ENCODE measurements around the gene UBTD2. TPM values are rescaled to one million over a fixed set of nuclear protein-coding genes. Genes with fewer than 3 reads are reported as not detected.
"Not testable (repeated sequence)": the region's sequence is repeated elsewhere in the genome, so short reads cannot be mapped to it uniquely, and the experiment has no call there.

UBTD2 gene
- polyA plus RNA-seq, 1 donor = 49.8 TPM

- no peak for DNase-seq (ENCODE audit: low read depth)
Observed at GRCh38 chr5:172293054-172293744, 9.6 kb upstream of the UBTD2 start.

GRCh38 chr5:172291837-172292236 lies 8.3 kb upstream of the UBTD2 start:
- not testable (repeated sequence) for DNase-seq (ENCODE audit: low read depth)

GRCh38 chr5:172288465-172288864 lies 4.9 kb upstream of the UBTD2 start:
- DNase-seq (ENCODE audit: low read depth) = no peak

- DNase-seq (ENCODE audit: low read depth) = not testable (repeated sequence)
Observed at GRCh38 chr5:172287140-172287539, 3.6 kb upstream of the UBTD2 start.

- DNase-seq (ENCODE audit: low read depth) = no peak
Observed at GRCh38 chr5:172285226-172286143, 1.9 kb upstream of the UBTD2 start.

- no peak for DNase-seq (ENCODE audit: low read depth)
Observed at GRCh38 chr5:172284611-172284980, 1.0 kb upstream of the UBTD2 start.

- DNase-seq (ENCODE audit: low read depth) = no peak
Observed at GRCh38 chr5:172283862-172284610, 472 bp upstream of the UBTD2 start.

- DNase-seq (ENCODE audit: low read depth) = no peak
Observed at GRCh38 chr5:172282272-172283019, 1.1 kb downstream of the UBTD2 start.

- no peak for DNase-seq (ENCODE audit: low read depth)
Observed at GRCh38 chr5:172281346-172281745, 2.2 kb downstream of the UBTD2 start.

GRCh38 chr5:172280929-172281328 lies 2.6 kb downstream of the UBTD2 start:
- DNase-seq (ENCODE audit: low read depth) = no peak

- no peak for DNase-seq (ENCODE audit: low read depth)
Observed at GRCh38 chr5:172280317-172280716, 3.2 kb downstream of the UBTD2 start.

GRCh38 chr5:172278356-172278755 lies 5.2 kb downstream of the UBTD2 start:
- no peak for DNase-seq (ENCODE audit: low read depth)

- DNase-seq (ENCODE audit: low read depth) = no peak
Observed at GRCh38 chr5:172276214-172276613, 7.3 kb downstream of the UBTD2 start.

- DNase-seq (ENCODE audit: low read depth) = no peak
Observed at GRCh38 chr5:172274951-172275753, 8.4 kb downstream of the UBTD2 start.

- DNase-seq (ENCODE audit: low read depth) = no peak
Observed at GRCh38 chr5:172267943-172268342, 15.6 kb downstream of the UBTD2 start.

GRCh38 chr5:172266676-172267092 lies 16.9 kb downstream of the UBTD2 start:
- DNase-seq (ENCODE audit: low read depth) = no peak

- no peak for DNase-seq (ENCODE audit: low read depth)
Observed at GRCh38 chr5:172266071-172266675, 17.4 kb downstream of the UBTD2 start.

- DNase-seq (ENCODE audit: low read depth) = no peak
Observed at GRCh38 chr5:172264815-172265395, 18.7 kb downstream of the UBTD2 start.

- DNase-seq (ENCODE audit: low read depth) = no peak
Observed at GRCh38 chr5:172255444-172255843, 28.1 kb downstream of the UBTD2 start.

GRCh38 chr5:172252501-172252900 lies 31.1 kb downstream of the UBTD2 start:
- DNase-seq (ENCODE audit: low read depth) = no peak

Data from forelimb muscle (tissue), 1 donor.